NCI-H345 treated with DMSO at 0.1 percent for 48 hours (cell line): ENCODE data around the gene PPP3CA.
"Not testable (repeated sequence)": the region's sequence is repeated elsewhere in the genome, so short reads cannot be mapped to it uniquely, and the experiment has no call there.

ENCODE experiments used
- DNase-seq: peaks from one replicate; lab custom pipeline; 2025; ENCODE audit not compliant: unreplicated experiment; lab: John Stamatoyannopoulos, UW

Gene PPP3CA

DNA sequence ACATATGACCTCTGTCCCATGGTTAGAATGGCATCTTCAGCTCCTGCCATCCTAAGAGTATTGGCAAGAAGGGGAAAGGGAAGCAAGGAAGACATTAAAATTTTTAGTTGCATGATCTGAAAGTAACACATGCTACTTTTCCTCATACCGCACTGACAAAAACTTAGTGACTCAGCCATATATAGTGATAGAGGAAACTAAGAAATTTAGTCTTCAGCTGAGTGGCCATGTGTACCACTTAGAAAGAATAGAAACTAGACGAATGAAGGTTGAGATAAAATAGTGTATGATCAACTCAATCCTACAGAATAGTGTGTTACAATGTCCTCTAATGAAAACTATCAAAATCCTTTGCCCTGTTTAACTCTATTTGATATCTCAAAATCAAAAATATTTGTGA lies 164.1 kb downstream of the PPP3CA start:
- no peak for DNase-seq

- not testable (repeated sequence) for DNase-seq
Observed at GRCh38 chr4:101182688-101183087, 164.6 kb downstream of the PPP3CA start.

DNA sequence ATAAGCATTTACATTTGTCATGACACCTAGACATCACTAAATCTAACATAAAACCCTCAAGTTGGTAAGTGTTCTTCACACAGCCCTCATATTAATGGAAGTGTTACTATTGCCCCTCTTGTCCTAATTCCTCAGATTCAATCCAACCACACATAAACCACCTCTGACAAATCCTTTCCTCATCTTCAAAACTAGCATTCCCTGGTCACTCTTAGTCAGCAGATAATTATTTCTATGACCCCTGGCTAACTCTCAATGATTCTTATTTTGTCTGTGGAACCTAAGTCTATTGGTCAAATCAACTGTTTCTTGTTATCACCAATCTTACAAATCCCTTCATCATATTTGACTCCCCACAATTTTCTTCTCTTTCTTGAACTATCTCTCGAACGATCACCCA lies 168.6 kb downstream of the PPP3CA start:
- DNase-seq = no peak

- no peak for DNase-seq
Observed at GRCh38 chr4:101177154-101177553, 170.2 kb downstream of the PPP3CA start.

DNA sequence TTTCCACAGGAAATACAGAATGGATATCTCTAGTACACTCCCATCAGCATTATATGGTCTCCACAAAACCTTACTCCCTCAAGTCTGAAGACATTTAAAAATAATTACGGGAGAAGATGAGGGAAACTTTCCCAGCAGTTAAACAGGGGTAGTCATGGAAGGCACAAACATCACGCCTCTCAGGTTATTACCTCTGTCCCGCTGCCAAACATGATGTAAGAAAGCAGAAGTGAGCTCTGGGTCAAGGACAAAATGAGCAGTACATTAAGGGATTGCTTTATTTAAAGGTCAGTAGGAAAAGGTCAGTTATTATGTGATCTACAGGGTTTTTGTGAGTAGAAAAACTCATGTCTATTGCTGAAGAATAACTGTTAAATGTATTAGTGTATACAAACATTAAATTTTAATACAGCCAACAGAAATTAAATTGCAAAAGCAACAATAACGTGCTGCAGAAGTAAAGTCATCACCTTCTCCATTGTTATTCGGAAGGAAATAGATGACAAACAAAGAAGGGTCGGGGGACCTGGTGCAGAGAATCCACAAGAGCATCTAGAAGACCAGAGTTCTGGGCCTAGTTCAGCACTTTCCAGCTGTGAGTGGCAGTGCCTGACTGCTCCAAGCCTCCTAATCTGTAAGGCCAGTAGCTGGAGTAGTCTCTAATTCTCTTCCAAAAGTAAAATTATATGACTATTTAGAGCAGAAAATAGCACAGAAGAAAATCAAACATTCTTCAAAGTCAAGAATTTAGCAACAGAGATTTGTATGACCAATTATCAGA lies 171.2 kb downstream of the PPP3CA start:
- no peak for DNase-seq

DNA sequence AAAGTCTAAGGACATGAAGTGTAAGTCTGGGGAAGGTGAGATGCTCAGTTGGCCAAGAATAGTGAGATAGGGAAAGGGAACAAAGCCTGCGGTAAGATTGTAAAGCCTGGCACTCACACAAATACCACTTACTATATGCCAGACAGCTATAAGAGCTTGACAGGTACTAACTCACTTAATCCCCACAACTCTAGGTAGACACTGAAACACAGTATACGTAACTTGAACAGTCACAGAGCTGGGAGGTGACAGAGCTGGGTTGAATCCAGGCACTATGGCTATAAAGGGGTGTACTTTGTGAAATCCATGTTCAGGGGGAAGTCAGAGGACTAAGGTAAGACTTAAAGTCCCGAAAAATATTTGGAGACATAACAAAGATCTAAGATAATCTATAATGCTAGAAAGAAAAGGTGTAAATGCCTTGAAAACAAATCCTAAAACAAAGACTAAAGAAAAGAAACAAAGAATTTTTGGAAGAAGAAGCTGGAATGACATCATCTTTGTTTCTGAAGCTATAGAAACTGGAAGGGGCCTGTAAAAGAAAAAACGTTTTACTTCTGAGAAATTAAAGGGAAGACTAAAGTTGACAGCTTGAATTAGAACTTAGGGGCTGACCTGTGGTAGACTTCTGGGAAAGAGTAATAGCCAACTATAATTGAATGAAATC lies 172.5 kb downstream of the PPP3CA start:
- no peak for DNase-seq

- no peak for DNase-seq
Observed at GRCh38 chr4:101172369-101172768, 175.0 kb downstream of the PPP3CA start.

DNA sequence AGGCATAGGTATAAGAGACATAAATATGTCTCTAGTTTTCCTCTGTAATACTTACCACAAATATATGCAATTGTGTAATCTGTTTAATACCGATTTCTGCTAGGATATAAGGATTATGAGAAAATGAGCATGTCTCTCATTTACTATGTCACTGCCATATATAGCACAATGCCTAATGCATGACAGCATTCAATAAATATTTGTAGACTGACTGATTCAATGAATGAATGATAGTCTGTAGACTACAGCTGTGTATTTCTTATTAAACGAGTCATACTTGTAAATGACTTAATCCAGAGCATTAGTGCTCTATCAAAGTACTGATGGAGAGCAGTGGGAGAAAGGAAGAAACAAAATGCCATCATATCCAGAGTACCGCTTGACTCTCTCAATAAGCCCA lies 175.6 kb downstream of the PPP3CA start:
- no peak for DNase-seq

DNA sequence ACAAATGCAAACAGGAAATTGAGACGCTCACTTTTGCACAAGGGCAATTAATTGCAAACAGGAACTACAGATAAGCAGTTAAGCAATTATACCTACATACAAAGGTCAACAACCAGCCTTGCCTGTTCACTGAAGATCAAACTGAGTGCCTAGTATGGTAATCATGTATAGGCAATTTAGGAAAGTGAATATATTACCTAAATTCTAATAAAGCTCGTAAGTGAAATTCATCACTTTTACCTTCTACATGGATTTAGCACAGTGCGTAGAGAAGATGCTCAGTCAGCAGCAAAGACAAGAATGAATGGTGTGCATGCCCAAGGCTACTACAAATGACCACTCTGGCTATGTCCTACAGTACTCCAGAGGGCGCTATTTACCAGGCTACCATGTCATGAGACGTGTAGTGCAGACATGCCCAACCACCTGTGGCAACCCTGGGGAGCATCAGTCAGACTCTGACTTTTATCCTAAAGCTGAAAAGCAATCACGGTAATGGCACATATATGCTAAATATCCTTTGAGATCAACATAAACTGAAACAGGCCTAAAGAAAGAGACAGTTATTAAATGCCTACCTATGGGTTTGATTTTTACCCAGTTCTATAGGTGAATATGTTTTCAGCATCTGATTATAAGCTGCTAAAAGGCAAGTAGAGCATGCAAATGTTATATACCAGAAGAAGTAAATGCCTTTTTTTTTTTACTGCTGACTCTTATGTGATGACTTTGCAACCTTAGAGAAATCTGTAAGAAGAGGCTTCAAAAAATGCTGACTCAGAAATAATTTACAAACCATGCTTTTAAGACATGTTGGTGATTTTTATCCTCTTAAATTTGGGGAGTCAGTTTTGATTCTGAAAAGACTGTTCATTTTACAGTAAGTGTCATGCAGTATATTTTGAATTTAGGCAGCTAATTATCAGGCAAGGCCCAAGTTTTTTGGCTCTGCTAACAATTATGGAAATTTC lies 178.0 kb downstream of the PPP3CA start:
- peak; percentile 1 for DNase-seq

DNA sequence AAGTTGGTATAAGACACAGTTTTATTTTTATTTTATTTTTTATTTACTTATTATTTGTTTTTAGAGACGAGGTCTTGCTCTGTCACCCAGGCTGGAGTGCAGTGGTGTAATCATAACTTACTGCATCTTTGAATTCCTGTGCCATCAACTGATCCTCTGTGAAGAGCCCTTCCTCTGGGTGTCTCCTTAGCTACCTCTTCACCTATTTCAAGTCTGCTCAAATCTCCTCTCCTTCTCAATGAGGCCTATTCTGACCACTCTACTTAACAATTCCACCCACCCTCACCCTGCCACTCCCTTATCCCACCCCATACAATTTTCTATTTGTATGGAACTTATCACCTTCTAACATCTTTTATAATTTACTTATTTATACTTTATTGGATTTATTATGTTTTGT lies 183.4 kb downstream of the PPP3CA start:
- DNase-seq = no peak

GRCh38 chr4:101162990-101163380 lies 184.3 kb downstream of the PPP3CA start:
- DNase-seq = no peak

- DNase-seq = no peak
Observed at GRCh38 chr4:101160792-101161592, 186.3 kb downstream of the PPP3CA start.

DNA sequence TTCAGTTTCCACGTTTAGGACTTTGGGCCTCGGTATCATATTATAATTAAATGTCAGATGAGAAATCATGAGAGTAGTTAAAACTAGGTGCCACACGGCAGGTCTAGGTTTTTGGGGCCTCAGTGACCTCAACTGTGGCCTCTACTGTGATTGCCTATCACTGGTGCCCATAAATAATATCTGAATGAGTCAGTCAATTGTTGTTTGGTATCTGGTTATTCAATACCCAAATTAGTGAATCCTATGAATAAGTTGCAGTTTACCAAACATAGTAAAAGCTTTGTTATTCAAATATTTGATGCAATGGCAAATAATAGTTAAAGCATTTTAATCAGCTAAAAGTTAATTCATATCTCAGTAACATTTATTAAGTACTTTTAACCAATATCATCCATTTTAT lies 188.8 kb downstream of the PPP3CA start:
- DNase-seq = no peak

DNA sequence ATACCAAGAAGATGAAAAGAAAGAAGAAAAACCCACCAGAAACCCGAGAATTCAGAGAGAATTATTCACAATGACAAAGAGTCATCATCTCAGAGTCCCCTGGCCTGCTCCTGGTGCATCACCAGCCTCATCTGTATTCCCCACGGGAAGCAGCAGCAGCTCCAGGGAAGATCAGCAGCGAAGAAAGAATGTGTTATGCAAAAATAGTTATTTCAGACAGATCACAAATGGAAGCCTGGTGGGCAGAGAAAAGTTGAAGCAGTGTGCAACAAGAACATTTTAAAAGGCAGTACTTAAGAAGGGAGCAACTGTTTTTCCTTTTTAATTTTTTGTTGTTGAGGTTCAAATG lies 189.2 kb downstream of the PPP3CA start:
- DNase-seq = no peak

- no peak for DNase-seq
Observed at GRCh38 chr4:101157415-101158133, 189.8 kb downstream of the PPP3CA start.

- DNase-seq = no peak
Observed at GRCh38 chr4:101156619-101157310, 190.6 kb downstream of the PPP3CA start.

GRCh38 chr4:101155945-101156344 lies 191.4 kb downstream of the PPP3CA start:
- no peak for DNase-seq

DNA sequence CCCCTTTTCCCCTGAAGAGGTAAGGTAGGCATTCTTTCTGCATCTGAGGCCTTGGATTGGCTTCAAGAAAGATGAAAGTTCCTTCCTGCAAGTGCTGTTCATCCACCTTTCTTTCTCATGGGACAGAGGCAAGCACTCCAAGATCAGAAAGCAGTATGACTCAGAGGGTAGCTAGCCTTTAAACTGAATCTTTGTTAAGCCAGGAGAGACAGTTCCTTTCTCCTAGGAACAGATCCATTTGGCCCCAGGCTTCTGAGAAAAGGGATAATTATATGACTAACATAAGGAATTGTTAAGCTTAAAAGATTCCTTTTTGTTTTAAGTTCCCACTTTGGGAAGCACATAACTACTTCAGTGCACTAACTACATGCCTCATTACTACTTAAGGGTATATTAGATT lies 192.0 kb downstream of the PPP3CA start:
- no peak for DNase-seq

DNA sequence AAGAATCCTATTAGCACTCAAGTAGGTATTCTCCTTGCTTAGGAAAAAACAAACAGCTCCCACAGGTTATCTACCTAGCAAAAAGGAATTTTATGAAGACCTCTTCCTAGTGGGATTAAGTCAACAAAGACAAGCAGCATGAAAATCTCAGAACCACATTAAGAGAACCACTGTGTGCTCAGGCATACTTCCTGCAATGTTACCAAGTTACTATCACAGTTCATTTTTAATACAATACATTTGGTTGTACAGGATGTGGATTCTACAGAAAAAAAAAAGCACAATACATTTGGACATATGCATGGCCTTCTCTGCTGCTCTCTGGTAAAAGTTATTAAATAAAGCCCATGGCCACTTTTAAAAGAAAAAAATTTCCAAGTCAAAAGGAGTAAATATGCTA lies 193.7 kb downstream of the PPP3CA start:
- DNase-seq = no peak

GRCh38 chr4:101152521-101152920 lies 194.8 kb downstream of the PPP3CA start:
- no peak for DNase-seq
